DMS153 treated with DMSO at 0.1 percent for 48 hours (cell line): ENCODE measurements around the gene PLEKHG7.

Source experiments
- DNase-seq: peaks from one replicate; lab custom pipeline; 2025; ENCODE audit not compliant: unreplicated experiment; lab: John Stamatoyannopoulos, UW

The PLEKHG7 gene

GRCh38 chr12:92794814-92795213 is 92.0 kb downstream of the PLEKHG7 start:
- DNase-seq, result no peak

GRCh38 chr12:92796650-92797049 is 93.9 kb downstream of the PLEKHG7 start:
- DNase-seq, result no peak

- DNase-seq, result no peak
Observed at GRCh38 chr12:92802906-92803305, 100.1 kb downstream of the PLEKHG7 start.

GRCh38 chr12:92803903-92804302 is 101.1 kb downstream of the PLEKHG7 start:
- no peak for DNase-seq

- DNase-seq, result no peak
Observed at GRCh38 chr12:92810370-92810769, 107.6 kb downstream of the PLEKHG7 start.

- DNase-seq, result no peak
Observed at GRCh38 chr12:92814584-92814983, 111.8 kb downstream of the PLEKHG7 start.

- no peak for DNase-seq
Observed at GRCh38 chr12:92821142-92821541, 118.4 kb downstream of the PLEKHG7 start.
